GM21447 (cell line): ENCODE measurements around the gene PTPRM.

Source experiments
- ATAC-seq: cut with Tn5 transposase; IDR thresholded peaks from one replicate; pipeline ENCODE4 v1.9.1; 2021; ENCODE audit not compliant: unreplicated experiment

Gene PTPRM

DNA sequence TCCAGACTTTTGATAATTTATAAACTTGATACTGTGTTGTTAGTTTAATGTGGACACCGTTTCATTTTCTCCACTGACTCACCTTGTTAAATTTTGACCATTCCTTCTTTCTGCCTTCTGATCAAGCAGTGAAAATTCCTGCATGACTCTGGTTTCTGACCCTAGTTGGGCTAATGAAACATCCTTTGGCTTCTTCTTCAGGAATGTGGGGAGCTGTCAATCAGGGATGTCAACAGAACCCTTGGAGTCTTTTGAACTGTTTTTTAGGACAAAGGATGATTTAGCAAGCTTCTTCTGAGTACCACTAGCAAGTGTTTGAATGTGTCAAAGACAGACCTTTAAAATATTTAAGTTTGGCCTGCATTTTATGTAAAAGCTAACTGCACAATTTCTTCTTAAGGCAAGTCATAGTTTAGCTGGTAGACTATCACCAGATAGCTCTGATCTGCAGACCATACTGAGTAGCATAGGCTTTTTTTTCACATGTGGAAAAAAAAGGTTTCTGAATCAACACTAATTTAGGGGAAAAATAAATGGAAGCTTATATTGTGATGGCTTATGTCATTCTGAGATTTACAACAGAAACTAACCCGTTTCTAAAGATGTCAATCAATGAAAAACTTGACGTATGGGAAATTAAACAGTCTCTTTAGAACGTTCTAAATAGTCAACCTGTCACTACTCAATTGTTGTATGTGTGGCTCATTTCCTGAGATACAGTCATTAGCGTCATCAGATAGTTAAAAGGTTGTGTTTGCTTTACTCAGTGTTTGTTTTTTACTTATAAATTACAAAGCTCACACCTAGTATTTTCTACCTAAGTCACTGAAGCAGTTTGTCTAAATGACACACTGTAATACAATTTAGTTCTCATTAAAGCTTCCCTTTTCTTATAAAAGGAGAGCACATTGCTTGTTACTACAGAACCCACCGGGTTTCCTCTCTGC lies 311.4 kb downstream of the PTPRM start:
- no peak for ATAC-seq

DNA sequence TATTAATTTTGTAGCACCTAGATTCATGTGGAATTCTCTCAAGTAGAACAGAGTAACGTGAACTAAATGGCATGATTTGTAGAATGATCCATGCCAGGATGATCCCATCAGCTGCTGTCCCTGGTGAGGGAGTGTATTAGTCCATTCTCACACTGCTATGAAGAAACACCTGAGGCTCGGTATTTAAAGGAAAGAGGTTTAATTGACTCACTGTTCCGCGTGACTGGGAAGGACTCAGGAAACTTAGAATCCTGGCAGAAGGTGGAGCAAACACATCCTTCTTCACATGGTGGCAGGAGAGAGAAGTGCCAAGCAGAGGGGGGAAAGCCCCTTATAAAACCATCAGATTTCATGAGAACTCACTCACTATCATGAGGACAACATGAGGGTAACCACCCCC lies 312.6 kb downstream of the PTPRM start:
- ATAC-seq, result no peak

DNA sequence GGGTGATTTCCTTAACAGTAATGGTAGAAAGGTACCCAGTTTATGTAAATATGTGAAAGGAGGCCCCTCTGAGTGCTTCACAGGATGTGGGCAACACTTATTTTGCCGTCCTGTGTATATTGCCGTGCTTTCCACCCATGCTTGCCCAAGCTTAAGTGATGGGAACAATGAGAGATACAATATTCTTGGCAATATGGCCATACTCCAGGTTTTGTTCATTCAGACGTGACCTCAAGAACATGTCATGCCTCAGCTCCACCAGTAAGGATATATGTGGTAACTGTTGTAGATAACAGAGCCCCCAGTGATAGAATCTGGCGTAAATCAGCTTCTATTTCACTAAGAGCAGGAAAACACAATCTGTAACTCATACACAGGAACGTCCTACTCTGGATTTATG lies 318.7 kb downstream of the PTPRM start:
- no peak for ATAC-seq

DNA sequence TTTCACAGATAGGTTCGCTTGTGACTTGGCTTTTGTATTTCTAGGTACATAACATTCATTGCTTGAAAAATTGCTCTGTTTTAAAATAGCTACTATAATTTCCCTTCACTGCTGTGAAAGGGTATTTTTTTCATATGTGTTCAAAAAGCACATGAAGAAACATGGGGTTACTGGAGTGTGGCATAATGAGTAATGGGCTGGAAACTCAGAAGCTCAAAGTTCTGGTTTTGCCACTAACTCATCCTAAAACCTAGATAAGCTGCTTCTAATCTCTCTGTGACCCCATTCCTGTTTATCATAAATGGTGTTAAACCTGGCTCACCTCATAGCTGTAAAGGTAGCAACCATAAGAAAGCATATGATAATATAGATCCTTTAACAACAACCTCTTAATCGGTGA lies 319.3 kb downstream of the PTPRM start:
- ATAC-seq, result no peak

DNA sequence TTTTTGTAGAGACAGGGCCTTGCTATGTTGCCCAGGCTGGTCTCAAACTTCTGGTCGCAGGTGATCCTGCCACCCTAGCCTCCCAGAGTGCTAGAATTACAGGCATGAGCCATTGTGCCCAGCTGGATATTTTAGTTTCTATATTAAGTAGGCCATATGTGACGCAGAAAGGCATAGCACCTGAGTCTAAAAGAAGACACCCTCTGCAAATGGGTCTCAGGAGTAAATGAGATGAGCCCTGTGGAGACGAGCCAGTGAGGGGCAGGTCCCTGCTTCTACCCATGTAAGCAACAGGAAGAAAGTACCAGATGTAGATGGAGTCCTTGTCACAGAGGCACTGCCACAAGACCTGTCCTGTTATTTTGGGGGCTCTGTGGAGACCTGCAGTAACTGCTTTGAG lies 322.4 kb downstream of the PTPRM start:
- ATAC-seq, result no peak

DNA sequence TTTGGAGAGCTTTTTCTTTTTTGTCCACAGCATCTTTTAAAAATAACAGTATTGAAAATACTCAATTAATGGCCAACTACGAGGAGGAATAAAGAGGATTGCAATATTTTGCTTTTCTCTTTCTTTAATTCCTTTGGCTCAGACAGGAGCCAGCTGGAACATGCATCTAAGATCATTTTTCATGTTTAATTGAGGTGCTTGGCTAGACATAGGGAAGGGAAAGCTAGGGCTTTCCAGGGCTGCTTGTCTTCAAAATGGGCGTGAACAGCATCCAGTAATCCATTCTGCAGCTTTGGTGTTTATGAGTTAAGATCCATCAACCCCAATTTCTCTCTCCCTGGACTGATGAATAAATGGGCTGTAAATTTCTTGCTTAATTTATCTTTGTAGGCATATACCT lies 323.0 kb downstream of the PTPRM start:
- no peak for ATAC-seq

DNA sequence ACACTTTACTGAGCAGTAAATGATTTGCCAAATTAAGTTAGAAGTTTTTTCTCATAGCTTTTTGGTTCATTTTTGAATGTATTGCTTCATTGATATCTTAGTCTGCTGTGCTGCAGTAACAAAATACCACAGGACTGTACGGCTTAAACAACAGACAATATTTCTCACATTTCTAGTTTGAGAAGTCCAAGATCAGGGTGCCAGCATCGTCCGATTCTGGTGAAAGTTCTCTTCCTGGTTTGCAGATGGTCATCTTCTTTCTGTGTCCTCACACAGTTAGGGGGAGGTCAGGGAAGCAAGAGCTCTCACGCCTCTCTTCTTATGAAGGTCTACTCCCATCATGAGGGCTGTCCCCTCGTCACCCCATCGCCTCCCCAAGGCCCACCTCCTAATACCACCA lies 325.4 kb downstream of the PTPRM start:
- ATAC-seq, result no peak

DNA sequence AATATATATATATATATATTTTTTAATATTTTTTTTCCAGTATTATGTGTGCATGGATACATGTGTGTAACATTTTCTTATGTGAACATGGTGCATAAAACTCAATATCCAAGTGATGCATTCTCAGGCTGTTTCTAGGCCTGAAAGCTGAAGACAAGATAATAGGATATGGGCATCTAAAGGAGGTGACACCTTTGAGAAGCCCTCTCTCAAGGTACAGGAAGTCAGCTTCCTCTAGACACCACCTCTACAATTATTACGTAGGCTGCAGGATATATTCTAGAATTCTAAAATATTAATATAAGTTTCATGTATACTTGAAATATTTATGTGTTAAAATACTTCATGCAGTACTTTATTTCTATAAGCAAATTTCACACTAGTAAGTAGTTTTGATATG lies 327.5 kb downstream of the PTPRM start:
- ATAC-seq, result no peak

DNA sequence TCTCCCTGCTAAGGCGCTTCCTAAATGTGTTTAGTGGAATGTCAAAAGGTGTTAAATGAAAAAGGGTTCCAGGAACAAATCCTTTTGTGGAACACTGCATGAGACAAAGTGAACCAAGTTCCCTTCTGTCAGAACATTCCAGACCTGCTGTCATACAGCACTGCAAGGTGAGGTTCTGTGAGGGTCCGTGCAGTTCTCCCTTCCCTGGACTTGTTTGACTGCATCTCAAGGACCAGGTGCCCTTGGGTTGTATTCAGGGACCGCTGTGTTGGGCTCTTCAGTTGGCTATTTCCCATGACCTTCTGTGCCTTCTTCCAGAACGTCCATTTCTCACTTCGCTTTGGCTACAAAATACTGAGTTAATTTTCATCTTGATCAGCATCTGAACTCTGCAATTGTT lies 328.2 kb downstream of the PTPRM start:
- no peak for ATAC-seq

DNA sequence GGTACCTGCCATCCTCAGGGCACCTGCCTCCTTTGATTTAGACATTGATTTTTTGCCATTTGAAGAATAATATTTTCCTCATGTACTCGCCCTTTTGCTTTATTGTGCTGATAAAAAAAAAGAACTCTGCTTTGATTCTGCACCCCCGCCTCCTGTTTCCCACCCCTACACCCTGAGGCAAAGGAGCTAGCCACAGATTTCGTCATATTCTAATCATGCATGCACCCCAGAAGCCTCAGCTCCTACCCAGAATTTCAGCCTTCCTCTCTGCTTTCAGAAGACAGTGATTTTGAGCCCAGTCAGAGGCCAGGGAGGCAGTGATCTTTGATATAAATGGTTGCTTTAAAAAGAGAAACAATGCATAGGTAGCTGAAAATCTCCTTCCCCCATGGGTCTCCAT lies 329.0 kb downstream of the PTPRM start:
- no peak for ATAC-seq

DNA sequence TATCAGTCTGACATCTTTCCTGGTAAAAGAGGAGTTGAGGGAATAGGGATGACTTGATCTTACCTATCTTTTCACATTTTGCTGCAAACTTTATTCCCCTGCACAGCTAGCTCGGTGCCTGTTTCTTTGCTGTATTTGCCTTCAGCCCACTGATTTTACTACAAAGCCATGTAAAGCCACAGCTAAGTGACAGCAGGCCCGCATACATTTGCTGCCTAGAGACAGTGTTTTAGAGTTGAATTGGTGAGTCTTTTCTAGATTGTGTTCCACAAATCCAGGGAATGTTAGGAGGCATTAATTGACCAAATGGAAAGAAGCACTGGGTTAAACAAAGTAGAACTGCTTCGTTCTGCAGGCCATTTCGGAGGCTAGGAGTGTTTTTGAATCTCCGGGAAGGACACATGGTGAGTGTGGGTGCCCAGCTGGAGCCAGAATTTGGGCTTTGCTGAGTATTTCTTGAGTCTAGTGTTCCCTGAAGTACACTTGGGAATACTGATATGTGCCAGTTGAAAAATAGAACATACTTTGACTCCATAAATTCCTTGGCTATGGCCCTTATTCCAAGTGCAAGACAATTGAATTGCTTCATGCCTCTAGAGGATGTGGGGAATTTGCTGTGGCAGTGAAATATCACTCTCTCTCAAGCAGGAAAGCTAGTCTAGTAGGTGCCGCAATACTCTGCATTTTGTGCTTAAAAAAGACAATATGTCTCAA lies 329.8 kb downstream of the PTPRM start:
- ATAC-seq, result no peak

DNA sequence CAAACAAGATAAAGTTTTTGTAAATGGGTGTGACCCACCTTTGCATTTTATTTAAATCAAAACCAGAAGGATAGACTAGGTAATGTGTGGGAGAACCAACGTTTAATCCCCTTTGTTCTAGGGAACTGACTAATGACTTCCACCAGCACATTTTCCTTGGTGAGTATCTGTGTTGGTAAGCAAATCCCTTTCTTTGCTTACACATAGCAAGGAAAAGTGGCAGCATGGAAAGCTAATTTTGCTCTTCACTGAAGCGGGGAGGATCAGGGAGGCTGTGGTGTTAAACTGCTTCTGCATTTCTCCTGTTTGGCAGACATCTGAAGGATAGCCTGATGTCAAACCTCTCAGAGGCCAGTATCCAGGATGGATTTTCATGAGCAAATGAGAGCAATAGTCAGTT lies 331.1 kb downstream of the PTPRM start:
- ATAC-seq, result no peak

DNA sequence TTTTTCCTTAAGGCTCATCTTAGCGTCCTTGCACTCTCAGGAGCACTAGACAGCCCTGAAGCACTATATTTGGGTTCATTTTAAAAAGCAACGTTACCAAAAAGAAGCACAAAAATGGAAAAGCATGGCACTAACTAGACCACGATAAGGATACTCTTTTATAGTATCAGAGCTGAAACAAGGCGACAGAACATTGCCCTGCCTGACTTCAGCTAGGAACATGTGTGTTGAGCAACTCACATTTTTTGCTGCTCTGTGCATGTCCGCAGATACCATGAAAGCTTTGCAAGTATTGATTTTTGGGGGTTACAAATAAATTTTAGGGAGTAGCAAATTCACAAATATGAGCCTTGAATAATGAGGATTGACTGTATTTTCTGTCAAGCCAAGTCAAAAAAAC lies 332.0 kb downstream of the PTPRM start:
- ATAC-seq, result no peak

DNA sequence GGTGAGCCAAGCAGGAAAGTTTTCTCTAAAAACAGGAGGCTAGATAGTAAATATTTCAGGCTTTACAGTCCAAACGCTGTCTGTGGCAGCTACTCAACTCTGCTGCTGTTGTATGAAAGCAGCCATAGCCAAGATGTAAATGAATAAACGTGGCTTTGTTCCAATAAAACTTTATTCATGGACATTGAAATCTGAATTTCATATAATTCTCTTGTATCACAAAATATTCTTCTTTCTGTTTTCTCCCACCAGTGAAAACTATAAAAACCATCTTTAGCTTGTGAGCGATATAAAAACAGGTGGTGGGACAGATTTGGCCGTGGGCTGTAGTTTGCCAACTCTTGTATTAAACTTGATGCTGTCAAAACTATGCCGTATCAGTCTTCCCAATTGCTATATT lies 333.0 kb downstream of the PTPRM start:
- ATAC-seq, result no peak

DNA sequence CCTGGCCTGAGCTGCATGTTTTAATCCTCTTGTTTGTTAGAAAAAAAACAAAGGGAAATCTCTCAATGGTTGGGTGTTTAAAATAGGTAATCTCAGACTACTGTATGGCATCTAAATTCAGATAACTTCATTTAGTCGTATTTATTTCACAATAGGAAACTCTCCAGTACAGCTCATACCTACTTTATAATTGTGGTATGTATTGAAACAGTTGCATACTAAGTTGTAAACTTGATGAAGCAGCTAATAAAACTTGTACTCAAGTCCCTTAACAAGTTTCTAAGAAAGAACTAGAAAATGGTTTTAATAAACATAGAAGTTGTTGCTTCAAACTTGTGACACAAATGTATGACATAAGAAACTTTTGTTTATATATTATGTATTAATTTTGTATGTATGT lies 334.5 kb downstream of the PTPRM start:
- ATAC-seq, result no peak

DNA sequence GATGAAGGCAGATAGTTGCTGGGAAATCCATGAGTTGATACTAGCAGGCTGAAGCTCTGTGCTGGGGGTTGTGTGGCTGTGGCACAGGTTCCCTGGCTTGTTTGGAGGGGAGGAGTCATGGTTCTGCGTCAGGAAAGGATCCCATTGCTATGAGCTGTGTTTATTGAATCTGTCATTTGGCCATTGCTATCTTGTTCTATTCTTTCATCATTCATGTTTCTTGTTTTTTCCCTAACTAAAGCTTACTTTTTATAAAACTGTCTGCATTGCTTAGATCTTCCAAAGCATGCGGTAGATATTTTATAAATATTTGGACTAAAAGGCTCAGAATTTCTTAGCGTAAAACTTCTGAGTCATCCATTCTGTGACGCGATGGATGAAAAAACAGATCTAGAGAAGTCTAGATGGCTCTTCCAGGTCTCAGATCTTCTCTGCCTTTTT lies 335.3 kb downstream of the PTPRM start:
- no peak for ATAC-seq

DNA sequence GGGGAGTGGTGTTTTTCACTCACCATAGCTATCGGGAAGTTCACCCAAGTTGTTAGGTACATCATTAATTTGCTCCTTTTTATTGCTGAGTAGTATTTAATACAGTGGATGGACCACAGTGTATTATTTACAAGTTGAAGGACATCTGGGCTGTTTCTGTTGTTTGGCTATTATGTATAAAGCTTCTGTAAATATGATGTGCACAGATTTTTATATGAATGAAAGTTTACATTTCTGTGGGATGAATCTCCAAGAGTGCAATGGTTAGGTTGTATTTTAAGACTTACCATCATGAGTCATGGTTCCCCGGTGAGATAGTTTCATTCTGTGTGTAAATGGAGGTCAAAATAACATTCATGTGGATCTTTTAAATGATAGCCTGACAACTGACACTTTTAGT lies 337.4 kb downstream of the PTPRM start:
- ATAC-seq, result no peak

DNA sequence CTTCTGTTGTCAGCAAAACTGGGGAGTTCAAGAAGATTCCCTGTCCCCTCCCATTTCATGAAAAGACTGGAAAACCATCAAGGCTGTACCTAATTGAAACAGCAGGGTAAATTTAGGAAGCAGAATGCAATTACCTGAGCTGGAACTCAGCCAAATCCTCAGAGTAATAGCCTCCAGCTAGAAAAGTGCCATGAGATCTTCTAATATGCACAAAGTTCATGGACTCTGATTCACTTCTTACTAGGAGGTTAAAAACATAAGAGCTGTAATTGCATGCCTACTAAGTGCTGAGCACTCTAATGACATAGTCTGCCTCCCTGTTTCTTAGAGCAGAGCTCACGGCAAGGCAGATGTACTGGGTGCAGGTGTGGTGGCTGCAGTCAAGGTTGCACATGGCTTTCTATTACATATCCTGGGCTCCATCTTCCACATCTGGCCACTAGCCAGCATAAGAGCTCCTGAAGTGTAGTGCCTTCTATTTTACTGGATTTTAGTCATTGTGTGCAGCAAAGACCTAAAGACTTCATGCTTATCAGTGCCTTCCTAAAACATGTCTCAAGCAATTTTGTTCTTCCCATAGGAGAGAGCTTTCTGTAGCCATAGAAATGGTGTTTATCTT lies 341.7 kb downstream of the PTPRM start:
- ATAC-seq, result no peak

DNA sequence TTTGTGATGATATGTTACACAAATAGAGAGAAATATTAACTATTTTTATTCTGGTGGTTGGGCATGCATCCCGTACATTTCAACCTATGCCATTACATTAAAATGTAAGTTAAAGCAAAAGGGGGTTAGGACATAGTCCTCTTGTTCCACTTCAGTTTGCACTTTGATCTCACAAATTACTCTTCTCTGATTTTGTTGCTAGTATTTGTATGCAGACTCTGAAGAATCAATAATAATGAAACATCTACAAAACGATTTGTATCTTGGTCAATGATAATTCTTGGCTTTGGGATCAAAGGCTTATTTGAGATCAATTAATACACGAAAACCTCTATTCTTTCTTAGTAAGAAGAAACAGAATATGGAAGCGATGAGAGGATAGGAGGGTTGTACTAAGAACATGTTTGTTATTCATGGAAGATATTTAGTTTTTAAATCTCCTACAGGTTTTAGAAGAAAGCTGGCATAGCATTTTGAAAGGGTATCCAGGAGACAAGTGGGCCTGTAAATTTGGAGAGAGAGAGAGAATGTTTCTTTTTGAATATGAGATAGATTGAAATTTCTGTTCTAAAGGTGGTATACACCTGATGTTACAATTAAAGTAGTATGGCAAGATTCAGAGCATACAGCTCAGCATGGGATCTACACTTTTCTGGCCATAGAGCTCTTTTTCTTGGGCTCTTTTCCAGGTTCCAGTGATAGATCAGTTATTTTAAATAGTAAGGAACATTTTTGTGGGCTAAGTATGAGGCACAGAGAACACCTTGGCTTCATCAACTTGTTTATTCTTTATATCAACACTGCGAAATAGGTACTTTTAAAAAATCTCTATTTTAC lies 347.9 kb downstream of the PTPRM start:
- ATAC-seq, result no peak

DNA sequence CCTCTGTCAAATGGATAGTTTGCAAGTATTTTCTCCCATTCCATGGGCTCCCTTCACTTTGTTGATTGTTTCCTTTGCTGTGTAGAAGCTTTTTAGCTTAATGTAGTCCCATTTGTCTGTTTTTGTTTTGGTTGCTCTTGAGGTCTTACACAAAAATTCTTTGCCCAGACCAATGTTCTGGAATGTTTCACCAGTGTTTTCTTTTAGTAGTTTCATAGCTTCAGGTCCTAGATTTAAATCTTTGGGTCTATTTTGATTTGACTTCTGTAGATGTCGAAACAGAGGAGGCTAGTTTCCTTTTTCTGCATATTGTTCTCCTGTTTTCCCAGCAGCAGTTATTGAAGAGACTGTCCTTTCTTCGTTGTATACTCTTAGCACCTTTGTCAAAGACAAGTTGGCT lies 351.6 kb downstream of the PTPRM start:
- ATAC-seq, result no peak

DNA sequence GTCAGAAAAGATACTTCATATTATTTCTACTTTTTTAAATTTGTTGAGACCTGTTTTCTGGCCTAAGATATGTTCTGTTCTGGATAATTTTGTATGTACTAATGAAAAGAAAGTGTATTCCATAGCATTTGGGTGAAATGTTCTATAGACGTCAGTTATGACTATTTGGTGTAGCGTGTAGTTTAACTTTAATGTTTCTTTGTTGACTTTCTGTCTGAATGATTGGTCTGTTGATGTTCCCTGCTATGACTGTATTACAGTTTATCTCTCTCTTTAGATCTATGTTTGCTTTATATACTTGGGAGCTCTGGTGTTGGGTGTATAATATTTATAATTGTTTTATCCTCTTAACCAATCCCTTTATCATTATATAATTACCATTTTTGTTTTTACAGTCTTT lies 352.4 kb downstream of the PTPRM start:
- no peak for ATAC-seq
